IMR-90 (cell line): ENCODE measurements around the gene DHX34. TPM values are rescaled to one million over a fixed set of nuclear protein-coding genes. Genes with fewer than 3 reads are reported as not detected.
A peak's percentile ranks its signal among the peaks of the same experiment; 100 is the strongest.

Experiments used
- ATAC-seq: fragments of 200-7000 bp; cut with Tn5 transposase; 2 replicates; pipeline ENCODE4 v1.9.1; 2020; ENCODE audit warnings: low read depth, mild to moderate bottlenecking, moderate library complexity
- BruUV-seq: library from RNA; stranded (reverse); fragments of 400-500 nt; replicated peaks from 2 replicates; lab custom pipeline; 2021; lab: Mats Ljungman, UMichigan
- CTCF ChIA-PET: fragments of 300-600 bp; formaldehyde crosslinking; extraction: SDS; loops from one replicate; lab custom pipeline; 2021; ENCODE audit warnings: antibody characterized with exemption; lab: Yijun Ruan, JAX
- POLR2A ChIA-PET: fragments of 300-600 bp; sonication (Branson Sonifier 250); formaldehyde crosslinking; loops from one replicate; lab custom pipeline; 2022; ENCODE audit warnings: antibody characterized with exemption; ENCODE audit not compliant: unreplicated experiment; lab: Charles Lee
- DNase-seq: peaks from one replicate; pipeline ENCODE4 v3.0.0; 2013
- H2AFZ ChIP-seq: replicated peaks from 2 replicates; pipeline ENCODE3; 2013; ENCODE audit warnings: low read length, mild to moderate bottlenecking; ENCODE audit not compliant: poor library complexity
- H2AK5ac ChIP-seq: 2 replicates; pipeline ENCODE4 v1.6.1; 2013; ENCODE audit warnings: low read depth, low read length, inconsistent platforms
- H2AK9ac ChIP-seq: replicated peaks from 2 replicates; pipeline ENCODE3; 2013; ENCODE audit warnings: mild to moderate bottlenecking, low read depth, low read length, moderate library complexity; ENCODE audit not compliant: poor library complexity
- H2BK120ac ChIP-seq: 2 replicates; pipeline ENCODE4 v1.6.1; 2013; ENCODE audit warnings: low read depth, low read length, inconsistent platforms
- H2BK15ac ChIP-seq: 3 replicates; pipeline ENCODE4 v1.6.1; 2013; ENCODE audit warnings: low read depth, low read length, inconsistent platforms
- H2BK20ac ChIP-seq: 2 replicates; pipeline ENCODE4 v1.6.1; 2013; ENCODE audit warnings: low read depth, mild to moderate bottlenecking, inconsistent platforms, low read length, moderate library complexity
- H2BK5ac ChIP-seq: 2 replicates; pipeline ENCODE4 v1.6.1; 2013; ENCODE audit warnings: mild to moderate bottlenecking, low read depth, low read length, inconsistent platforms; ENCODE audit not compliant: poor library complexity, severe bottlenecking
- H3K14ac ChIP-seq: replicated peaks from 2 replicates; pipeline ENCODE4 v1.6.1; 2013; ENCODE audit warnings: low read depth, low read length, inconsistent platforms
- H3K18ac ChIP-seq: 2 replicates; pipeline ENCODE4 v1.6.1; 2013; ENCODE audit warnings: low read depth, low read length, control low read depth
- H3K23ac ChIP-seq: 2 replicates; pipeline ENCODE4 v1.6.1; 2013; ENCODE audit warnings: low read depth, low read length, inconsistent platforms
- H3K27ac ChIP-seq: 2 replicates; pipeline ENCODE4 v1.5.1; 2013; ENCODE audit warnings: mild to moderate bottlenecking, control low read depth, low read length; ENCODE audit not compliant: insufficient read depth
- H3K27me3 ChIP-seq: 2 replicates; pipeline ENCODE4 v1.6.1; 2013; ENCODE audit warnings: low read length; ENCODE audit not compliant: control insufficient read depth, insufficient read depth
- H3K36me3 ChIP-seq: 2 replicates; pipeline ENCODE4 v1.6.1; 2013; ENCODE audit warnings: low read length, mixed read lengths; ENCODE audit not compliant: control insufficient read depth, insufficient read depth
- H3K4ac ChIP-seq: 2 replicates; pipeline ENCODE4 v1.6.1; 2013; ENCODE audit warnings: low read depth, low read length, inconsistent platforms
- H3K4me1 ChIP-seq: 2 replicates; pipeline ENCODE4 v1.6.1; 2013; ENCODE audit warnings: low read length, mixed read lengths; ENCODE audit not compliant: control insufficient read depth, insufficient read depth
- H3K4me2 ChIP-seq: 2 replicates; pipeline ENCODE4 v1.6.1; 2013; ENCODE audit warnings: low read depth, mild to moderate bottlenecking, control low read depth, low read length, moderate library complexity
- H3K4me3 ChIP-seq: 2 replicates; pipeline ENCODE4 v1.5.1; 2013; ENCODE audit warnings: low read depth, mild to moderate bottlenecking, control low read depth, low read length, moderate library complexity; ENCODE audit not compliant: insufficient read depth
- H3K56ac ChIP-seq: 2 replicates; pipeline ENCODE4 v1.6.1; 2013; ENCODE audit warnings: low read length, inconsistent platforms; ENCODE audit not compliant: insufficient read depth; ENCODE audit errors: extremely low read depth
- H3K79me1 ChIP-seq, 2 experiments: 2 replicates each; pipeline ENCODE4 v1.6.1; 2013; ENCODE audit warnings: low read length in 2 of 2, inconsistent platforms in 1 of 2, low read depth in 1 of 2
- H3K9ac ChIP-seq: 2 replicates; pipeline ENCODE4 v1.6.1; 2013; ENCODE audit warnings: low read depth, low read length, control low read depth
- H3K9me1 ChIP-seq: 2 replicates; pipeline ENCODE4 v1.6.1; 2013; ENCODE audit warnings: low read length, inconsistent platforms; ENCODE audit not compliant: insufficient read depth
- H3K9me3 ChIP-seq: 2 replicates; pipeline ENCODE4 v1.6.1; 2013; ENCODE audit warnings: low read length; ENCODE audit not compliant: control insufficient read depth, insufficient read depth
- H4K20me1 ChIP-seq: 2 replicates; pipeline ENCODE4 v1.6.1; 2013; ENCODE audit warnings: low read length, inconsistent platforms; ENCODE audit not compliant: insufficient read depth
- H4K5ac ChIP-seq: 2 replicates; pipeline ENCODE4 v1.6.1; 2013; ENCODE audit warnings: mild to moderate bottlenecking, low read depth, low read length, control low read depth
- H4K8ac ChIP-seq, 2 experiments: 2 replicates each; pipeline ENCODE4 v1.6.1; 2013; ENCODE audit warnings: low read depth in 2 of 2, low read length in 2 of 2, control low read depth in 1 of 2, inconsistent platforms in 1 of 2
- H4K91ac ChIP-seq: 2 replicates; pipeline ENCODE4 v1.6.1; 2013; ENCODE audit warnings: low read depth, low read length, inconsistent platforms; ENCODE audit not compliant: insufficient read depth
- MXI1 ChIP-seq: IDR thresholded peaks from 2 replicates; pipeline ENCODE4 v1.6.1; 2012; ENCODE audit warnings: low read depth, mild to moderate bottlenecking, low read length, moderate library complexity, borderline replicate concordance
- WGBS, 2 experiments: methylation state at CpG; one replicate each; pipeline versions ENCODE4 v1.1.5 to v1.1.7; 2013; ENCODE audit warnings: missing lambda C conversion rate in 2 of 2; ENCODE audit not compliant: insufficient read length in 1 of 2; ENCODE audit errors: extremely low coverage in 2 of 2; 5-methylcytosine and 5-hydroxymethylcytosine counted together
- dilution Hi-C: fragments of 300-500 bp; cut with HindIII; formaldehyde crosslinking; loops from one replicate; pipeline ENCODE4 v1.14.3; 2018; ENCODE audit warnings: low sequenced_read_pairs; ENCODE audit not compliant: unreplicated experiment
- in situ Hi-C: fragments of 300-500 bp; cut with MboI; formaldehyde crosslinking; loops from 3 replicates; pipeline ENCODE4 v1.14.3; 2019; ENCODE audit warnings: low sequenced_read_pairs, inconsistent platforms, mixed read lengths
- intact Hi-C: fragments of 100-400 bp; cut with micrococcal nuclease; formaldehyde crosslinking; loops from 2 replicates; pipeline ENCODE4 v1.10.0; 2022
- polyA plus RNA-seq, 3 experiments: library from polyadenylated mRNA; depleted of rRNA; stranded (reverse); fragments of >200 nt; gene quantifications; 2 replicates each; pipeline ENCODE4 v1.2.3, GENCODE V29; 2012; ENCODE audit warnings: low replicate concordance in 1 of 3
- total RNA-seq: library from RNA; depleted of rRNA; stranded (reverse); fragments of >200 nt; gene quantifications from 2 replicates; pipeline ENCODE4 v1.2.3, GENCODE V29; 2012
- TF ChIP-seq, protein P1 (sequence below): conservative IDR thresholded peaks from 2 replicates; pipeline ENCODE4 v1.5.1; 2012; ENCODE audit warnings: mild to moderate bottlenecking, low read depth, low read length, improper control_type of control experiment
- TF ChIP-seq, protein P2 (sequence below): fragments of 150-350 bp; IDR thresholded peaks from 2 replicates; pipeline ENCODE4 v1.6.1; 2017; ENCODE audit warnings: mild to moderate bottlenecking, antibody characterized with exemption, low read length, low read depth

The DHX34 gene
- total and polyA plus RNA-seq, 2 of the 4 experiments (the other 2 are of a cell fraction) = 4.5 to 13.7 TPM

- Histone ChIP-seq H3K18ac (no peak overlapping the region), H3K23ac (no peak overlapping the region), H4K20me1 (no peaks in the 10 kb centered on the region; the same call in 1 of the 2 replicates), H2AFZ (no peak overlapping the region), H2BK15ac (no peak overlapping the region), H3K14ac (no peak overlapping the region), H3K9me1 (peaks cover 3% of the 10 kb centered on the region; the same call in 1 of the 2 replicates), H3K9me3 (no peaks in the 10 kb centered on the region), H3K9ac (no peak overlapping the region), H3K4me2 (no peak overlapping the region), H2AK5ac (no peak overlapping the region), H2BK5ac (no peak overlapping the region), H2BK120ac (no peak overlapping the region), H4K91ac (no peak overlapping the region), H3K36me3 (peaks cover 37% of the 10 kb centered on the region), H3K27ac (no peak overlapping the region), H2AK9ac (peak overlapping the region; percentile 50), H3K79me1 (peaks cover 50 to 52% of the 10 kb centered on the region in 2 experiments), H3K27me3 (no peaks in the 10 kb centered on the region), H3K4me3 (no peak overlapping the region), H4K8ac (no peak overlapping the region), H3K56ac (no peak overlapping the region), H3K4me1 (no peaks in the 10 kb centered on the region; the same call in 1 of the 2 replicates), H2BK20ac (no peak overlapping the region), H4K5ac (no peak overlapping the region), H3K4ac (no peak overlapping the region)
- ChIA-PET POLR2A (no interaction called here), CTCF (no interaction called here)
- ATAC-seq = no peak
- dilution Hi-C loops = no loop called here
- BruUV-seq = no TSS peak
- in situ Hi-C loops = no loop called here
- intact Hi-C loops = no loop called here
- WGBS, 2 experiments = no CpG with 5 or more reads among the region's 2 CpGs
- TF ChIP-seq, protein P1, sequence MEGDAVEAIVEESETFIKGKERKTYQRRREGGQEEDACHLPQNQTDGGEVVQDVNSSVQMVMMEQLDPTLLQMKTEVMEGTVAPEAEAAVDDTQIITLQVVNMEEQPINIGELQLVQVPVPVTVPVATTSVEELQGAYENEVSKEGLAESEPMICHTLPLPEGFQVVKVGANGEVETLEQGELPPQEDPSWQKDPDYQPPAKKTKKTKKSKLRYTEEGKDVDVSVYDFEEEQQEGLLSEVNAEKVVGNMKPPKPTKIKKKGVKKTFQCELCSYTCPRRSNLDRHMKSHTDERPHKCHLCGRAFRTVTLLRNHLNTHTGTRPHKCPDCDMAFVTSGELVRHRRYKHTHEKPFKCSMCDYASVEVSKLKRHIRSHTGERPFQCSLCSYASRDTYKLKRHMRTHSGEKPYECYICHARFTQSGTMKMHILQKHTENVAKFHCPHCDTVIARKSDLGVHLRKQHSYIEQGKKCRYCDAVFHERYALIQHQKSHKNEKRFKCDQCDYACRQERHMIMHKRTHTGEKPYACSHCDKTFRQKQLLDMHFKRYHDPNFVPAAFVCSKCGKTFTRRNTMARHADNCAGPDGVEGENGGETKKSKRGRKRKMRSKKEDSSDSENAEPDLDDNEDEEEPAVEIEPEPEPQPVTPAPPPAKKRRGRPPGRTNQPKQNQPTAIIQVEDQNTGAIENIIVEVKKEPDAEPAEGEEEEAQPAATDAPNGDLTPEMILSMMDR = no peak
- no peak for TF ChIP-seq MXI1
- TF ChIP-seq, protein P2, sequence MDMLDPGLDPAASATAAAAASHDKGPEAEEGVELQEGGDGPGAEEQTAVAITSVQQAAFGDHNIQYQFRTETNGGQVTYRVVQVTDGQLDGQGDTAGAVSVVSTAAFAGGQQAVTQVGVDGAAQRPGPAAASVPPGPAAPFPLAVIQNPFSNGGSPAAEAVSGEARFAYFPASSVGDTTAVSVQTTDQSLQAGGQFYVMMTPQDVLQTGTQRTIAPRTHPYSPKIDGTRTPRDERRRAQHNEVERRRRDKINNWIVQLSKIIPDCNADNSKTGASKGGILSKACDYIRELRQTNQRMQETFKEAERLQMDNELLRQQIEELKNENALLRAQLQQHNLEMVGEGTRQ = peak; percentile 11; the same call in 1 of the 2 replicates
- DNase-seq = no peak
These were observed 3.0 kb downstream of the DHX34 start for GRCh38 chr19:47352095-47352494.
